ENCODE measurements around the gene FBXL14. TPM values are rescaled to one million over a fixed set of nuclear protein-coding genes. Genes with fewer than 3 reads are reported as not detected.

The FBXL14 gene
- total RNA-seq, 3 donors from 2014 or later = 8.2 to 12.9 (median 8.5) TPM

- Histone ChIP-seq H3K4me3 (no peak overlapping the region), H3K27me3 (no peaks in the 10 kb centered on the region), H3K27ac (no peak overlapping the region), H3K9me3 (no peaks in the 10 kb centered on the region), H3K4me1 (no peaks in the 10 kb centered on the region), H3K36me3 (no peaks in the 10 kb centered on the region)
- TF ChIP-seq POLR2A (IDR thresholded peaks at IDR 0.05) (no peak), CTCF (IDR thresholded peaks at IDR 0.05) (no peak), POLR2AphosphoS5 (IDR thresholded peaks at IDR 0.05) (no peak)
- peak in 1 of 2 donors; percentile 25 for DNase-seq (ENCODE audit: low spot score in 2 of 2)
- intact Hi-C loops (cut with DNase I; ENCODE audit: low total_unique reads) = no loop called here
These were observed 71.3 kb downstream of the FBXL14 start for GRCh38 chr12:1523046-1523445.

GRCh38 chr12:1519642-1520041 is 74.7 kb downstream of the FBXL14 start:
- H3K4me1 ChIP-seq = no peaks in the 10 kb centered on the region
- H3K36me3 ChIP-seq = no peaks in the 10 kb centered on the region
- intact Hi-C loops (cut with DNase I; ENCODE audit: low total_unique reads) = no loop called here
- TF ChIP-seq POLR2A (IDR thresholded peaks at IDR 0.05) (no peak), POLR2AphosphoS5 (IDR thresholded peaks at IDR 0.05) (no peak), CTCF (IDR thresholded peaks at IDR 0.05) (no peak)
- H3K27me3 ChIP-seq = no peaks in the 10 kb centered on the region
- H3K9me3 ChIP-seq = peaks cover 5 to 7% of the 10 kb centered on the region in 2 donors
- H3K27ac ChIP-seq = peak overlapping the region; percentile 4 to 74
- peak in 1 of 2 donors; percentile 49 for DNase-seq (ENCODE audit: low spot score in 2 of 2)
- peak overlapping the region in 1 of 3 donors; percentile 61 for H3K4me3 ChIP-seq

GRCh38 chr12:1518591-1519516 is 75.5 kb downstream of the FBXL14 start:
- Histone ChIP-seq H3K9me3 (peaks cover 5 to 7% of the 10 kb centered on the region in 2 donors), H3K27me3 (no peaks in the 10 kb centered on the region), H3K4me3 (peak overlapping the region in 2 of 3 donors; percentile 46 to 61), H3K4me1 (no peaks in the 10 kb centered on the region), H3K36me3 (no peaks in the 10 kb centered on the region), H3K27ac (peak overlapping the region; percentile 26 to 74)
- peak; percentile 42 to 52 for DNase-seq (ENCODE audit: low spot score in 2 of 2)
- TF ChIP-seq CTCF (IDR thresholded peaks at IDR 0.05) = no peak
- no peak for TF ChIP-seq POLR2A (IDR thresholded peaks at IDR 0.05)
- no peak for TF ChIP-seq POLR2AphosphoS5 (IDR thresholded peaks at IDR 0.05)
- intact Hi-C loops (cut with DNase I; ENCODE audit: low total_unique reads) = no loop called here

GRCh38 chr12:1517734-1518525 is 76.5 kb downstream of the FBXL14 start:
- peak overlapping the region in 2 of 3 donors; percentile 46 to 61 for H3K4me3 ChIP-seq
- intact Hi-C loops (cut with DNase I; ENCODE audit: low total_unique reads) = no loop called here
- H3K4me1 ChIP-seq = no peaks in the 10 kb centered on the region
- no peak for TF ChIP-seq POLR2A (IDR thresholded peaks at IDR 0.05)
- TF ChIP-seq POLR2AphosphoS5 (IDR thresholded peaks at IDR 0.05) = no peak
- TF ChIP-seq CTCF (IDR thresholded peaks at IDR 0.05) = no peak
- DNase-seq (ENCODE audit: low spot score in 2 of 2) = no peak
- H3K36me3 ChIP-seq = no peaks in the 10 kb centered on the region
- peaks cover 5 to 7% of the 10 kb centered on the region in 2 donors for H3K9me3 ChIP-seq
- H3K27ac ChIP-seq = no peak overlapping the region
- H3K27me3 ChIP-seq = no peaks in the 10 kb centered on the region

Measured in breast epithelium (tissue), 4 donors.